HG02938 (cell line): ENCODE results near the gene CD300H.
"Not testable (repeated sequence)": the region's sequence is repeated elsewhere in the genome, so short reads cannot be mapped to it uniquely, and the experiment has no call there.

Experiments
- ATAC-seq: cut with Tn5 transposase; IDR thresholded peaks from one replicate; pipeline ENCODE4 v1.9.1; 2021; ENCODE audit warnings: mild to moderate bottlenecking, moderate library complexity; ENCODE audit not compliant: unreplicated experiment

Gene CD300H

GRCh38 chr17:74585711-74586110 is 18.4 kb upstream of the CD300H start:
- ATAC-seq, result no peak

GRCh38 chr17:74584292-74585060 is 17.2 kb upstream of the CD300H start:
- ATAC-seq, result no peak

- ATAC-seq, result no peak
Observed at GRCh38 chr17:74582633-74583032, 15.3 kb upstream of the CD300H start.

- no peak for ATAC-seq
Observed at GRCh38 chr17:74579900-74580299, 12.6 kb upstream of the CD300H start.

- ATAC-seq, result no peak
Observed at GRCh38 chr17:74578979-74579378, 11.7 kb upstream of the CD300H start.

GRCh38 chr17:74574489-74575142 is 7.3 kb upstream of the CD300H start:
- ATAC-seq, result no peak

GRCh38 chr17:74573635-74574034 is 6.3 kb upstream of the CD300H start:
- ATAC-seq, result not testable (repeated sequence)

GRCh38 chr17:74573169-74573568 is 5.9 kb upstream of the CD300H start:
- no peak for ATAC-seq

GRCh38 chr17:74571621-74572270 is 4.4 kb upstream of the CD300H start:
- ATAC-seq, result no peak

GRCh38 chr17:74569020-74570003 is 2.0 kb upstream of the CD300H start:
- ATAC-seq, result no peak

GRCh38 chr17:74568106-74568873 is 981 bp upstream of the CD300H start:
- ATAC-seq, result no peak

- no peak for ATAC-seq
Observed at GRCh38 chr17:74566132-74566753, 1.1 kb downstream of the CD300H start.

- no peak for ATAC-seq
Observed at GRCh38 chr17:74565126-74565525, 2.2 kb downstream of the CD300H start.

- ATAC-seq, result no peak
Observed at GRCh38 chr17:74563358-74563757, 4.0 kb downstream of the CD300H start.

- no peak for ATAC-seq
Observed at GRCh38 chr17:74561586-74561985, 5.7 kb downstream of the CD300H start.

GRCh38 chr17:74558882-74559519 is 8.3 kb downstream of the CD300H start:
- no peak for ATAC-seq

GRCh38 chr17:74558402-74558801 is 8.9 kb downstream of the CD300H start:
- ATAC-seq, result not testable (repeated sequence)

- no peak for ATAC-seq
Observed at GRCh38 chr17:74555427-74555940, 11.8 kb downstream of the CD300H start.

- ATAC-seq, result no peak
Observed at GRCh38 chr17:74554909-74555308, 12.4 kb downstream of the CD300H start.
